Measurements from ENCODE around the gene ISG15. TPM values are rescaled to one million over a fixed set of nuclear protein-coding genes. Genes with fewer than 3 reads are reported as not detected.
A peak's percentile ranks its signal among the peaks of the same experiment; 100 is the strongest.

ISG15 gene
- total and polyA plus RNA-seq, 9 of the 15 experiments (the other 6 are each of a cell fraction or from before 2014, with no cell fraction given): 0.40 to 58.3 (median 12.2) TPM

DNA sequence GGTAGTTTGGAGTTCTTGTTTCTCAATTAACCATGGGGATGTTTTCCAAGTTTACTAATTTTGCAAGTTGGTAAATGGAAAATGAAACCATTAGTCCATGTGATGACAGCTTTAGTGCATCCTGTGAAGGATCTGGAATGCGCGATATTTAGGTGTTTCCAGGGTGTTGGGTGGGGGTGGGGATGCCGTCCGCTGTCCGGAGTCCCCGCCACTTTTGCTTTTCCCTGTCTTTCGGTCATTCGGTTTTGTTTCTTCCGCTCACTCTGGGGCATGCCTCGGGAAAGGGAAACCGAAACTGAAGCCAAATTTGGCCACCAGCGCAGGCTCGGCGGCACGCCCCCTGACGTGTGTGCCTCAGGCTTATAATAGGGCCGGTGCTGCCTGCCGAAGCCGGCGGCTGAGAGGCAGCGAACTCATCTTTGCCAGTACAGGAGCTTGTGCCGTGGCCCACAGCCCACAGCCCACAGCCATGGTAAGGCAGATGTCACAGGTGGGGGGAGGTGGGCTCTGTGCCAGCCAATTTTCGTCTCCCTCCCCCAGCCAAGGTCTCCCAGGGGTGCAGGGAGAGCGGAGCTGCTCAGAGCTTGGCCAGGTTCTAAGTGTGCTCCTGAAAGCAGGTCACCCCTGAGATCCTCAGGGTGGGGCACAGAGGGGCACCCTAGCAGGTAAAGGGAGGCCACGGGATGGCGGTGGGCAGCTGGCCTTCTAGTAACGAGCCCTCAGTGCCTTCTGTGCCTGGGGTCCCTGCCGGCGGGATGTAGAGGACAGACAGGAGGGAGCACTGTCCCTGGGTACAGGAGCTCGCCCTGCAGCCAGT, at the start of gene ISG15 (continued):
- TF ChIP-seq NUFIP1 (IDR thresholded peaks at IDR 0.05; ENCODE audit: partially characterized antibody) (no peak), STAT5B (CRISPR knock-in tag; IDR thresholded peaks at IDR 0.05) (no peak), NFE2L1 (tag; IDR thresholded peaks at IDR 0.05; ENCODE audit: borderline replicate concordance, low read depth) (no peak), MEIS2 (IDR thresholded peaks at IDR 0.05; ENCODE audit: partially characterized antibody) (peak; percentile 97), CBX8 (IDR thresholded peaks at IDR 0.05; ENCODE audit: borderline replicate concordance, extremely low read depth, low read depth, low read length, poor library complexity, severe bottlenecking) (no peak), ZNF212 (CRISPR knock-in tag; IDR thresholded peaks at IDR 0.05) (no peak), ZNF766 (CRISPR knock-in tag; conservative IDR thresholded peaks at IDR 0.05) (no peak), ZNF696 (CRISPR knock-in tag; conservative IDR thresholded peaks at IDR 0.05) (no peak), MTA2 (IDR thresholded peaks at IDR 0.05; ENCODE audit: low read depth) (0 out of 2 replicates have a peak, but pooled peaks have one; percentile 2), PHB (CRISPR knock-in tag; IDR thresholded peaks at IDR 0.05) (no peak), ZNF282 (CRISPR knock-in tag; IDR thresholded peaks at IDR 0.05) (no peak), ZNF184 (CRISPR knock-in tag; IDR thresholded peaks at IDR 0.05) (no peak)
- TF ChIP-seq, protein P1, sequence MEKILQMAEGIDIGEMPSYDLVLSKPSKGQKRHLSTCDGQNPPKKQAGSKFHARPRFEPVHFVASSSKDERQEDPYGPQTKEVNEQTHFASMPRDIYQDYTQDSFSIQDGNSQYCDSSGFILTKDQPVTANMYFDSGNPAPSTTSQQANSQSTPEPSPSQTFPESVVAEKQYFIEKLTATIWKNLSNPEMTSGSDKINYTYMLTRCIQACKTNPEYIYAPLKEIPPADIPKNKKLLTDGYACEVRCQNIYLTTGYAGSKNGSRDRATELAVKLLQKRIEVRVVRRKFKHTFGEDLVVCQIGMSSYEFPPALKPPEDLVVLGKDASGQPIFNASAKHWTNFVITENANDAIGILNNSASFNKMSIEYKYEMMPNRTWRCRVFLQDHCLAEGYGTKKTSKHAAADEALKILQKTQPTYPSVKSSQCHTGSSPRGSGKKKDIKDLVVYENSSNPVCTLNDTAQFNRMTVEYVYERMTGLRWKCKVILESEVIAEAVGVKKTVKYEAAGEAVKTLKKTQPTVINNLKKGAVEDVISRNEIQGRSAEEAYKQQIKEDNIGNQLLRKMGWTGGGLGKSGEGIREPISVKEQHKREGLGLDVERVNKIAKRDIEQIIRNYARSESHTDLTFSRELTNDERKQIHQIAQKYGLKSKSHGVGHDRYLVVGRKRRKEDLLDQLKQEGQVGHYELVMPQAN (IDR thresholded peaks at IDR 0.05; ENCODE audit: borderline replicate concordance): peak; percentile 97
- TF ChIP-seq, protein P2, sequence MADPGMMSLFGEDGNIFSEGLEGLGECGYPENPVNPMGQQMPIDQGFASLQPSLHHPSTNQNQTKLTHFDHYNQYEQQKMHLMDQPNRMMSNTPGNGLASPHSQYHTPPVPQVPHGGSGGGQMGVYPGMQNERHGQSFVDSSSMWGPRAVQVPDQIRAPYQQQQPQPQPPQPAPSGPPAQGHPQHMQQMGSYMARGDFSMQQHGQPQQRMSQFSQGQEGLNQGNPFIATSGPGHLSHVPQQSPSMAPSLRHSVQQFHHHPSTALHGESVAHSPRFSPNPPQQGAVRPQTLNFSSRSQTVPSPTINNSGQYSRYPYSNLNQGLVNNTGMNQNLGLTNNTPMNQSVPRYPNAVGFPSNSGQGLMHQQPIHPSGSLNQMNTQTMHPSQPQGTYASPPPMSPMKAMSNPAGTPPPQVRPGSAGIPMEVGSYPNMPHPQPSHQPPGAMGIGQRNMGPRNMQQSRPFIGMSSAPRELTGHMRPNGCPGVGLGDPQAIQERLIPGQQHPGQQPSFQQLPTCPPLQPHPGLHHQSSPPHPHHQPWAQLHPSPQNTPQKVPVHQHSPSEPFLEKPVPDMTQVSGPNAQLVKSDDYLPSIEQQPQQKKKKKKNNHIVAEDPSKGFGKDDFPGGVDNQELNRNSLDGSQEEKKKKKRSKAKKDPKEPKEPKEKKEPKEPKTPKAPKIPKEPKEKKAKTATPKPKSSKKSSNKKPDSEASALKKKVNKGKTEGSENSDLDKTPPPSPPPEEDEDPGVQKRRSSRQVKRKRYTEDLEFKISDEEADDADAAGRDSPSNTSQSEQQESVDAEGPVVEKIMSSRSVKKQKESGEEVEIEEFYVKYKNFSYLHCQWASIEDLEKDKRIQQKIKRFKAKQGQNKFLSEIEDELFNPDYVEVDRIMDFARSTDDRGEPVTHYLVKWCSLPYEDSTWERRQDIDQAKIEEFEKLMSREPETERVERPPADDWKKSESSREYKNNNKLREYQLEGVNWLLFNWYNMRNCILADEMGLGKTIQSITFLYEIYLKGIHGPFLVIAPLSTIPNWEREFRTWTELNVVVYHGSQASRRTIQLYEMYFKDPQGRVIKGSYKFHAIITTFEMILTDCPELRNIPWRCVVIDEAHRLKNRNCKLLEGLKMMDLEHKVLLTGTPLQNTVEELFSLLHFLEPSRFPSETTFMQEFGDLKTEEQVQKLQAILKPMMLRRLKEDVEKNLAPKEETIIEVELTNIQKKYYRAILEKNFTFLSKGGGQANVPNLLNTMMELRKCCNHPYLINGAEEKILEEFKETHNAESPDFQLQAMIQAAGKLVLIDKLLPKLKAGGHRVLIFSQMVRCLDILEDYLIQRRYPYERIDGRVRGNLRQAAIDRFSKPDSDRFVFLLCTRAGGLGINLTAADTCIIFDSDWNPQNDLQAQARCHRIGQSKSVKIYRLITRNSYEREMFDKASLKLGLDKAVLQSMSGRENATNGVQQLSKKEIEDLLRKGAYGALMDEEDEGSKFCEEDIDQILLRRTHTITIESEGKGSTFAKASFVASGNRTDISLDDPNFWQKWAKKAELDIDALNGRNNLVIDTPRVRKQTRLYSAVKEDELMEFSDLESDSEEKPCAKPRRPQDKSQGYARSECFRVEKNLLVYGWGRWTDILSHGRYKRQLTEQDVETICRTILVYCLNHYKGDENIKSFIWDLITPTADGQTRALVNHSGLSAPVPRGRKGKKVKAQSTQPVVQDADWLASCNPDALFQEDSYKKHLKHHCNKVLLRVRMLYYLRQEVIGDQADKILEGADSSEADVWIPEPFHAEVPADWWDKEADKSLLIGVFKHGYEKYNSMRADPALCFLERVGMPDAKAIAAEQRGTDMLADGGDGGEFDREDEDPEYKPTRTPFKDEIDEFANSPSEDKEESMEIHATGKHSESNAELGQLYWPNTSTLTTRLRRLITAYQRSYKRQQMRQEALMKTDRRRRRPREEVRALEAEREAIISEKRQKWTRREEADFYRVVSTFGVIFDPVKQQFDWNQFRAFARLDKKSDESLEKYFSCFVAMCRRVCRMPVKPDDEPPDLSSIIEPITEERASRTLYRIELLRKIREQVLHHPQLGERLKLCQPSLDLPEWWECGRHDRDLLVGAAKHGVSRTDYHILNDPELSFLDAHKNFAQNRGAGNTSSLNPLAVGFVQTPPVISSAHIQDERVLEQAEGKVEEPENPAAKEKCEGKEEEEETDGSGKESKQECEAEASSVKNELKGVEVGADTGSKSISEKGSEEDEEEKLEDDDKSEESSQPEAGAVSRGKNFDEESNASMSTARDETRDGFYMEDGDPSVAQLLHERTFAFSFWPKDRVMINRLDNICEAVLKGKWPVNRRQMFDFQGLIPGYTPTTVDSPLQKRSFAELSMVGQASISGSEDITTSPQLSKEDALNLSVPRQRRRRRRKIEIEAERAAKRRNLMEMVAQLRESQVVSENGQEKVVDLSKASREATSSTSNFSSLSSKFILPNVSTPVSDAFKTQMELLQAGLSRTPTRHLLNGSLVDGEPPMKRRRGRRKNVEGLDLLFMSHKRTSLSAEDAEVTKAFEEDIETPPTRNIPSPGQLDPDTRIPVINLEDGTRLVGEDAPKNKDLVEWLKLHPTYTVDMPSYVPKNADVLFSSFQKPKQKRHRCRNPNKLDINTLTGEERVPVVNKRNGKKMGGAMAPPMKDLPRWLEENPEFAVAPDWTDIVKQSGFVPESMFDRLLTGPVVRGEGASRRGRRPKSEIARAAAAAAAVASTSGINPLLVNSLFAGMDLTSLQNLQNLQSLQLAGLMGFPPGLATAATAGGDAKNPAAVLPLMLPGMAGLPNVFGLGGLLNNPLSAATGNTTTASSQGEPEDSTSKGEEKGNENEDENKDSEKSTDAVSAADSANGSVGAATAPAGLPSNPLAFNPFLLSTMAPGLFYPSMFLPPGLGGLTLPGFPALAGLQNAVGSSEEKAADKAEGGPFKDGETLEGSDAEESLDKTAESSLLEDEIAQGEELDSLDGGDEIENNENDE (IDR thresholded peaks at IDR 0.05; ENCODE audit: low read depth, low read length): no peak
